HG03460 (cell line): Measurements from ENCODE around the gene ABCF2.

Source experiments
- ATAC-seq: cut with Tn5 transposase; IDR thresholded peaks from one replicate; pipeline ENCODE4 v1.9.1; 2021; ENCODE audit not compliant: unreplicated experiment

ABCF2 gene

DNA sequence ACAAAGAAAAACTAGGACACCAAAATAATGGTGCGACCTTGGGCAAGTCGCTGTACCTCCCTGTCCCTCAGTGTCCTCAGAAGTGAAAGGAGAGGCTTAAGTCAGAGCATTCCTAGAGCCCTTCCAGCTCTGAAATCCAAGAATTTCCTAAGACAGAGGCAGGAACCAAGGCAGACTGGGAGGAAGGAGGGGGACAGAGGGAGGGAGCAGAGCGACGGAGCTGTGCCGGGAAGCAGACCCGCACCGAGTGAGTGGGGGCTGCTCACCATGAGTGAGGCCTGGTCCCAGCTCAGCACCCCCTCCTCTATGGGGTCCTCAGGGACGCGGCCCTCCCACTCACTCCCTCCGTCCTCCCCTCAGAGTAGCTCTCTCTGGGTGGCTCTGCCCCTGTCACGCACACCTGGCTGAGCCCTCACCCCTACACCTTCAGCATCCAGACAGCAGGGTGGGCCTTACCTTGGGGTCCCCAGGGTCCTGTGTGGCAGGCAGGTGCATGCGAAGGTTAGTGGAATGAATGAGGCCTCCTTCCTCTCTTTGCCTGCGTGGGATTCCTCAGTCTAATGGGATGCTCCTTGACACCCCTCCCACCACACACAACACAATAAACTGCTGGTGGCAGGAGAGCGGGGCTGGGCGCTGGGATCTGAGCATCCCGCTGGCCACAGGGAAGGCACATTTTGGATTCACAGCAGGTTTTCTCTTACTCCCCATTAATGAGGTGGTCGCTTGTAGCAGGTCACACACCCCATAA is 26.1 kb upstream of the ABCF2 start:
- ATAC-seq = no peak

DNA sequence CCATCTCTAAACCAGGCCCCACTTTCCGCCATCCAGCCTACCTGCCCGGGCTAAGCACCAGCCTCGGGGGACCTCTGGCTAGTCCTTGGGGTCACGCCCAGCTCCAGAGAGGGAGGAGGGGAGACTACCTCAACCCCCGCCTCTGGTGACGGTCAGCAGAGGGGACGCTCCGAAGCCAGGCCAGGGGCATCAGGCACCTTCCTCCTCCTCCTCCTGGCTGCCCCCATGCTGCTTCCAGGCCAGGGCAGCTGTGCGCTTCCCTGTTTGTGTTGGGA is 25.5 kb upstream of the ABCF2 start:
- no peak for ATAC-seq

DNA sequence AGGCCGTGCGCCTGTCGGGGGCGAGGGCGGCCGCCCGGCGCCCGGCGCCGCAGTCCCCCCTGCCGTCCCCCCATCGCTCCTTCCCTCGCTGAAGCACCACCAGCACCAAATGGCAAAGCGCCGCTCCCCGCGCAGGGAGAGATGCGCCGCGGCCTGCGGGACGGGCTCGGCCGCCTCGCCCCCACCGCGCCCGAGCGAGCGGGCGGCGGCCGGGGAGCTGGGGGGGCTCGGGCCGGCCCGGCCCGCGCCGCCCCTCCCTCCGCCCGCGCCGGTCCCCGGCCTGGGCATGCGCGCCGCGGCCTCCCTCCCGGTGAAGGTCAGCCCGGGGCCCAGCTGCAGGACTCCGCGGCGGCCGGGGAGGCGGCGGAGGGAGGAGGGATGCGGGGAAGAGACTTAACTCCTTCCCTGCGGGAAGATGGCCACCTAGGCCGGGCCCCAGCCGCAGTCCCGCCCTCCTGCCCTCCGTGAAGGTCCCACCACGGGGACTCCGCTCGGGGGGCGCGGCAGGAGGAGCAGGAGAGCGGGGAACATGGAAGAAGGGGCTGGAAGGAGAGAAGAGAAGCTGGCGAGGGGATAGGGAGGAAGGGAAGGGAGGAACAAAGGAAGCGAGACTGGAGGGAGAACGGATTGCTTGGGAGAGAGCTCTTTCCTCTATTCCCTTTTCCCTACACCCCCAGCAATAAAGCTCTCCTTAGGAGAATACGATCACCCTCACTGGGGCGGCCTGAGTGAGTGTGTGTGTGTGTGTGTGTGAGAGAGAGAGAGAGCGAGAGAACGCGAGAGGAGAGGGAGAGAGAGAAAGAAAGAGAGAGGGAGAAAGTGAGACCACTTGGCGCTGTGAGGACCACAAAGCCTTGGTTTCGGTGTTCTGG is 24.9 kb upstream of the ABCF2 start:
- ATAC-seq = no peak

DNA sequence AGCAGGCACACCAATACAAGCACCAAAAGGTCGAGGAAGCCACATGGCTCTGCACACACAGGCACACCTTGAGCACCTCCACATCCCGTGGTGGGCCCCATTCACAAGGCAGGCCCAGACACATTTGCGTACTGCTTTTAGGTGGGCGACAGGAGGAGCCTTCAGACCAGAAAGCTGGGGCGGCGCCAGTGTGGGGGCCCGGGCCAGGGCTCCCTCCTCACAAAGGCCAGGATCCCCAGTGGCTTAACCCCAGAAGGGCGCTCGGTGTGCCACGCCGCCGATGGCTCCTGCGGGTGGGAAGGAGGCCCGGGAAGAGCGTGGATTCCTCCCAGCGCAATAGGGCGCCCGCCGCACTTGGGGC is 24.3 kb upstream of the ABCF2 start:
- ATAC-seq = no peak

DNA sequence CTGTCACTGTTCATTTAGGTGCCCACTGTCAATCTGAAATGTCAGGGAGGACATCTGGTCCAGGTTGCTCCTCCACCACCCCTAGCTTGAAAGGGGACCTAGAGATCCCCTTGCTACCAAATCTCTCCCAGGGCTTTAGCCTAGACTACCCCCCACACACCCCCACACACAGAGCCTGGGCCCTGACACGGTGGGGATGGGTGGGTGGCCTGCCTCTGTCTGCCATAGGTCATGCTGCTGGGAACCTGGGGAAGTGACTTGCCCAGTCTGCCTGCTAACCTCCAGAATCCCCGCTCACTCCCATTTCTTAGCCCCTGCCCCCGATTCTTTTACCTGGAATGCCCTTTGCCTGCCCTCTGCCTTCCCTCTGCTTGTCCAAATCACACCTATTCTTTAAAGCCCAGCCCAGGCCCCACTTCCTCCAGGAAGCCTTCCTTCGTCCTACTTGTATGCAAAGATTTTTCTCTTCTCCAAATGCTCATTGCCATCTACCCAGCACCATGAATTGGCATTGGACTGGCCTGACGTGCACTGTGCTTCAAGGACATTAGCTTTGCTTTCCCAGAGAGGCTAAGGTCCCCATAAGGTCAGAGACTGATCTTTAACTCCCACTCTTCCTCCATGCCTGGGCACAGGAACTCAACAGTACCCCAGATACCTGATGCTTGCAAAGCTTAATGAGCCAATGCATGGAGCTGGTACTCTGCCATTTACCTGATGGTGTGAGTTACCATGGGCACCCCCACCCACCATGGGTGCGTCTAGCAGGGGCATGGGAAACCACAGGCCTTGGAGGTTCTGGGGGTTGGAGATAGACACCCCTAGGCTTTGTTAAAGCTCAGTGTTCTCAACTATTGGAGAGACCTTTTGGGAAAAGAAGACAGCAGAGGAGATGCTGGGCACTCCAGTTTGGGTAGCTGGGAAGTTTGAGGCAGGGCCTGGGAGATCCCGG is 23.5 kb upstream of the ABCF2 start:
- no peak for ATAC-seq

DNA sequence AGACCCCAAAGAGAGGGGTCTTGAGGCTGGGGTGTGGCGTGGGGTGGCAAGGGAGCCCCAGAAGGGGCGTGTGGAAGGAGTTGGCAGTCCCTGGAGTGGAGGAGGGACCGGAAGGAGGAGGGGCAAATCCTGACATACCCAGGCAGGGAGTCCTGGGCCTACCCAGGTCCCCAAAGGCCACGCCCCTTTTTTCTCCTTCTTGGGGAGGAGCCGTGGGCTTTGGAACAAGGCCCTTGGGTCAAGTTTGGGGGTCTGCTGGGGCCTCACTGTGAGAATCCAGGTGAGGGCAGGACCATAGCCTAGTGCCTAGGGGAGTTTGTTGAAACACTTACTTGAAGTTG is 22.7 kb upstream of the ABCF2 start:
- ATAC-seq = no peak

DNA sequence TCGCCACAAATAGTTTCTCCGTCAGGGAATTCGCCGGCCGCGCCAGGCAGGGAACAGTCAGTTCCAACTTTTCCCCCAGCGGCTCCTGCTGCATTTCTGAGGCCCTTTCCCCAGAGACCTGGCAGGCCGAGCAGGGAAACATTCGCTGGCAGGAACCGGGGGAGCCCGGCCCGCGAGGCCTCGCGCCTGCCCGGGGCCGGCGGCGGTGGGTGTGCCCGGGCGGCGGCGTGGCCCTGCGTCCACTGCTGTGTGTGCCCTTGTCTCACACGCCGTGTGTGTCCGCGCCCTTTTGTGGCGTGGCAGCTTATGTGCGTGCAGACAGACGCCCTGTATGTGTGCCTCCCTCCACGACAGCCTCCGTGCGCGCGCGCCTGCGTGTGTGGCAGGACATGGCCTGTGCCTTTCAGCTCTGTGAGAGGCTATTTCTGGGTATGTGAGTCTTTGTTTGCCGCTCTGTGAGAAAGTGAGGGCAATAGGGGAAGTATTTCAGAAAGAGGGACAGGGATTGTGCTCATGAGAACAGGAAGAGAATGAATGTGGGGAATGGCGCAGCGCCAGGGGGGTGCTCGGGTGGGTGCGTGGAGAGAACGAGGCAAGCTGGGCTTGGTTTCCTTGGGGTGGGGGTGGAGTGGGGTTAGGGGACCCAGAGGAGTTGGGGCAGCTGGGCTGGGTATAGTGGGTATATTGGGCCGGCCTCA is 22.2 kb upstream of the ABCF2 start:
- ATAC-seq = no peak

DNA sequence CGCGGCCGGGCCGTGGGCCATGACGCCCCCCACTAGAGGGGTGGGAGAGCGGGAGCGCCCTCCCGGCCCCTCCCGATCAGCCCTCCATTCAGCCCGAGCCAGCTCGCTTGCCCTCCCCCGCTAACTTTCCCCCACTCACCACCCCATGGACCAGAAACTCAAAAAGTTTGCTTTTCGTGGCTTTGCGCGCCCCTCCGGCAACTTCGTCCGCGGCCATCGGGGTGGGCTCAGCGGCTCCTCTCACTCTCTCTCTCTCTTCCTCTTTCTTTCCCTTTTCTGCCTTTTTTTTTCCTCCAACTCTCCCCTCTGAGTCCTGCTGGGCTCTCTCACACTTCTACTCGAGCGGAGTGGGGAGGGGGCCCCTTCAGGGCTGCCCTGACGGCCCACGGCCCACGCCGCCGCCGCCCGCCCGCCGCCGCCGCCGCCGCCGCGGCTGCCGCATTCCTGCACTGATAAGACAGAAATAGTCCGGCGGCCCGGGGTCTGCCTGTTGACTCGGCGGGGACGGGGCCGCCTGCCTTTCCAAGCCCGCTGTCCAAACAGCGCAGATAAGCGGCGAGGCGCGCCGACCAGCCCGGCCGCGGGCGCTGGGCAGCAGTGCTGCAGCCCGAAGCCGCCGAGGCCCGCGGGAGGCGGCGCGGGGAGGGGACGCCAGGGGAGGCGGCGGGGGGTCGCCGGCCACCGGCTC is 21.5 kb upstream of the ABCF2 start, which contains the start of gene SMARCD3:
SMARCD3 (minus strand) TSS at position 349 of the 688 bp plus-strand sequence; CDS start at position 217, 132 bp downstream.
- no peak for ATAC-seq

DNA sequence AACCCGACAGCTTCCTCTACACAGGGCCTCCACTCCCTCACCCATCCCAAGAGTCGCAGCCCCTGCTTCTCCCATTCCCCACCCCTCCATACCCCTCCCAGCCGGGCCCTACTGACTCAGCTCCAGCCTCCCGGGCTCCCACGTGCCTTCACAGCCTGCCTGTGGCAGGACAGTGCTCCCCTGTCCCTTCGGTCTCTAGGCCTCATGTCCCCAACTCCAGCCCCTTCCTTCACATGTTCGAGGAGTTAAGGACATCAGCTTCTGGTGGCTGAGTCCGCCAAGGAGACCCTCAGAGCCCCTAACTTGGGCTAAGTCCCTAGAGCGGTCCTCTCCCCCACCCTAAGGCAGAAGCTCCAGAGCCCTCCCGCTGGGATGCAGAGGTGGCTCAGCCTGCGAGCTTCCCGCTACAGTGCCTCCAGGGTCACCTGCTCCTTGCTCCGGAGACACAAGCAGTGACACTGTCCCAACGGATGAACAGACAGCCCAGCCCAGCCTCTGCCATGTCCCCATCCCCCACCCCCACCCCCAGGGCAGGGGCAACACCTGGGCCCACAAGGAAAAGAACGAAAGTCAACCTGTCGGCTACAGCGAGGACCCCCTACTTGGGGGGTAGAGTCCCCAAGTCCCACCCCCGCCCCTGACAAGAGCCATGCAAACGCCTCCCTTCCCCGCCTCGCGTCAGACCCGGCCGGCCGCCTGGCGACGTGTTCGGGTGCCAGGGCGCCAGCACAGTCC is 20.8 kb upstream of the ABCF2 start:
- ATAC-seq = no peak

DNA sequence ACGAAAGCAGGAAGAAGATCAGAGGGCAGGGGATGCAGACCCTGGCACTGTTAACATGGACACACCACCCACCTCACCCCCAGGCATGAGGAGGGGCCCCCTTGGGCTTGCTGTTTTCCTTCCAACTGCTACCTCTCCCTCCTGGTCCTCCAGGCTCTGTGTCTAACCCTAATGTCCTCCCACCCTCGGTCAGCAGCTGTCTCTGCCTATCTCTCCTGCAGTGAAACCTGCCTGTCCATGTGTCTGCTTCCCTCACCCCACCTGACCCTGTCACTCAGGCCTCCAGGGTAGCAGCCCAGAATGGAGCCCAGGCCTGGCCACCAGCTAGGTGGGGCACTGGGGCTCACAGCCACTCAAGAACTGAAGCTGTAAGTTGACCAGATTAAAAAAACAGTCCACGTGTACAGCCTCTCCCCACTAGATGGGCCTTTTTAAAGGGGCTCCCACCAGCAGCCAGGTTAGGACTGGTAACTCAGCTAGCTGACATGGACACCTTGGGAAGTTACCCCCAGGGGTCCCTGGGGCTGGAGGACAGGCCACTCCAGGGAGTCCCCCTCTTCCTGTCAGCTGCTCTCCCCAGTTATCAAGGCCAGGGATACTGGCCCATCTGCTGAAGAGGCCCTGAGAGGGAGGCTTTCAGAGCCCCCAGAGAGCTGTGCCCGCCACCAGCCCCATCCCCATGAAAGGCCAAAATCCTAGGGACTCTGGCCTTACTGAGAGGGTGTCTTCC is 20.0 kb upstream of the ABCF2 start:
- ATAC-seq = no peak

DNA sequence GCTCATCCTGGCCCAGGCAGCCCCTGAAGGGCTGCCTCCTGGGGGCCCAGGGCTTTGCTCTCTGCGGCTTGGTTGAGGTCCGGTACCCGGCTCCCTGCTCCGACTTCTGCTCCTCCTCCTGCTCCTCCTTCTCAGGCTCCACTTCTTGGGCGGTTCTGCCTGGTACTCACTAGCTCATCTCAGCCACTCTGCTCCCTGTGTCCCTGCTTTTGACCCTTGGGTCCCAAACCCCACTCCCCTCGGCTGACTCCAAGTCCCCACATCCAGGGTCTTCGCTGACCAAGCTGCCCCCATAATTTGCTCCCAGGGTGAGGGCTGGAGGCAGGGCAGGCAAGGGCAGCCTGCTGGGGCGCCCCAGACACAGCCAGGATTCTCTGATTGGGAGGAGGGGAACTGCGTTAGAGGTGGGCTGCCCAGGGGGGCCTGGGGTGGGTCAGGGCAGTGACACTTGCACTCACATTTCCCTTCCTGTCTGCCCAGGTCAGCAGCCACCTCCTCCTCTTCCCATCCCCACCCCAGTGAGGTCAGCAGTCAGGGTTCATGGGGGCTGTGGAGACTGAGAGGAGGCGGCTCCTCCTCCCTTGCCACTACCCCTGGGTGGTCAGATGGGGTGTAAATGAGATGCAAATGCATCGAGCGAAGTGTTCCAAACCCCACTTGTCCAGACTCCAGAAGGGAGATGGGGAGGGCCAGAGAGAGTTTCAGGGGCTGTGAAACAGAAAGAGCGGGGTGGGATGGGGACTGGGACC is 19.3 kb upstream of the ABCF2 start:
- ATAC-seq = no peak

DNA sequence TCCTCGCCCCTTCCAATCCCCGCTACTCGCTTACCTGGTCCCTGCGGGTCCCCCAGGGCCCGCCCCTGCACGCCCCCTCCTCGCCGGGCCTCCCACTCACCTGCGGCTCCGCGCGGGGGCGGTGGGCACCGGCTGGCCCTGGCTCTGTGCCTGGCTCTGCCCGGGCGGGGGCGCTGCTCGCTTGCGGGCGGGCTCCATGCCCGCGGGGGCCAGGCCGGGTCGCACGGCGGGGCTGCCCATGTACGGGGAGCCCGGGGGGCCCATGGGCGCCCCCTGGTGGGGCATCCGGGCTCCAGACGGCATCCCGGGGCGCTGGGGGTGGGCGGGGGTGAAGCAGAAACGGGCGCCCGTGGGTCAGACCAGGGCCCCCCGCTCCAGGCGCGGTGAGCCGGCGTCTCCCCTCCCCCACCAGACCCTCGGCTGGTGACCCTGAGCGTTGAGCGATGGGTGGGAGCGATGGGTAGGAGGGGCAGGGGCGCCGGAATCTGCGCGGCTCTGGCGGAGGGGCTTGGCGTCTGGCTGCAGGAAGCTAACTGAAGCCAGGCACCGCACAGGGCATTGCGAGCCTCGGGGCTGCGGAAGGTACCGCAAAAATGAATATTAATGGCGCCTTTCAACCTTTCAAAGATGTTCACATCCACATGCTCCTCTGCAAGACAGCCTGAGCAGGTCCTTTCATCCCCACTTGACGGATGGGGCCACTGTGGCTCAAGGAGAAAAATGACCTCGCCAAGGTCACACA is 18.5 kb upstream of the ABCF2 start:
- ATAC-seq = no peak

DNA sequence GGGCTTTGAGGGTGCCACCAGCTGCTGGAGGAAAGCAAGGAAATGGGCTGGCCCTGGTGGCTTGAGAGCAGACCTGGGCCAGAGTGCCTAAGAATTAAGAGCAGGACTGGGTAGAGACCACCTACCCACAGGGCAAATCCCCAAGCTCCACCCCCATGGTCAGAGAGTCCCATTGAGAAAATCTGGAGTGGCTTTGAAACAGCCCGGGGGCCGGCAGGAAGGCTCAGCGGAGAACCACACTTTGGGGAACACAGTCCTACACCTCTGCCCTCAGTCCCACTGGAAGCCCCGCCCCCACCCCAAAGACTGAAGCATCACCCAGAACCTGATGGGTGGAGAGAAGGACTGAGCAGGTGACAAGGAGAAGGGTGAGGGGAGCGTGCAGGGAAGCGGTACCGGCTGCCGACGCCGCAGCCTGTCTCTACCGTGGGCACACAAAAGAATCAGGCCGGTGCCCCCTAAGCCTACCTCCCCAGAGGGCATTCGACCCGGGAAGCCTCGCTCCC is 17.9 kb upstream of the ABCF2 start:
- ATAC-seq = no peak

DNA sequence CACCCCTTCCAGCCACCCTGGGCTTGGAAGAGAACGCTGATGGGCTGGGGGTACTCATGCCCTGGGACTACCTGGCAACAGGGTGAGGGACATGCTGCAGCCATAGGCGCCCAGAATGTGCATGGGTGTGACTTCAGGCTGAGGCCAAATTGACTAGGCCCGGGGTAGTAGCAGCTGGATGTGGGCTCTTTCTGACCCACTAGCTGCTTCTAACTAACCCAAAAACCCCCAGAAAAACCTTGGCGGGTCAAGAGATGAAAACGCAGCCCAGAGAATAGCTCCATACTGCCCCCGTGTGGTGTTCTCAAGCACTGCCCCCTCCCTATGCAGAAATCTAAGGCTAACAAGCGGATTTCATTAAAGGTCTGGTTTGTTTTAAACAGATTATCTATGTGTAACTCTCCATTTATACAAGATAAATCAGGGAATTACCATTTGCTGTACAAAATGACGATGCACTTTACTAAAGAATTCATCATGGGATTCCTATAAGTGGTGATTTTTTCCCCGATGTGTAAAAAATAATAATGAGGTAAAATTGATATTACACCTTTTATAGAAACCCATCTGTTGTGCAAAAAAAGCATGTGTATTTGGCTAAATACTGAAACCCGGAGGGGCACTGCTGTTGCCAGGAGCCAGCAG is 17.3 kb upstream of the ABCF2 start:
- no peak for ATAC-seq

DNA sequence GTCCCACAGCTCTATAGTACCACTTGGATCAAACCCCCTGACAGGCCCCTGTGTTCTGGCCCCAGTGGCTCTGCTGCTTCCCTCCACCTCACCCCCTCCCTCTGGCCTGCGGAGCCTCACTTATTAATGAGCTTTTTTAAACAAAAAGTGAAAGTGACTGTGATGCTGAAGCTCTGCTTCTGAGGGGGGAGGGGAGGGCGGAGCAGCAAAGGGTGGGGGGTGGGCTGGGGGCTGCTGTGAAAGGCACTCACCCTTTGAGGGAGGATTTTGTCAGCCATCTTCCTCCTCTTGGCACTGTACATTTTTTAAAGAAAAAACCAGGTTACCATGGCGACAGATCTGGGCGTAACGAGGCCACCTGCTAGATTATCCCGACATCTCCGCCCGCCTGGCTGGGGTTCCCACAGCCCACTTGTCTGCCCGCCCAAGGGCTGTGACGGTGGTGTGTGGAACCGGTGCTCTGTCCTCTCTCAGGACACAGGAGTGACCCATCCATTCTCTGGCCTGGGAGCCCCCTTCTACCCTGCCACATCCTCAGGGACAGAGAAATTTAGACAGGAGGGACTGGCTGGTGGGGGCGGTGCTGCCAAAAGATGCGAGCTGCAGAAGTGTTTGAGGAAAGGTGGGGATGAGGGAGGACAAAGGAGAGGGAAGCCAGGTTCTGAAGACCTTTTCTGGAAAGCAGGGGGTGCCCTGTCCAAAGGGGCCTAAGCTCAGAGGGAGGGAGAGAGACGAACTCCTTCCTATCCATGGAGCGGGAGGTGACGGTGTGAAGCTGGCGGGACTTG is 16.6 kb upstream of the ABCF2 start:
- ATAC-seq = no peak

DNA sequence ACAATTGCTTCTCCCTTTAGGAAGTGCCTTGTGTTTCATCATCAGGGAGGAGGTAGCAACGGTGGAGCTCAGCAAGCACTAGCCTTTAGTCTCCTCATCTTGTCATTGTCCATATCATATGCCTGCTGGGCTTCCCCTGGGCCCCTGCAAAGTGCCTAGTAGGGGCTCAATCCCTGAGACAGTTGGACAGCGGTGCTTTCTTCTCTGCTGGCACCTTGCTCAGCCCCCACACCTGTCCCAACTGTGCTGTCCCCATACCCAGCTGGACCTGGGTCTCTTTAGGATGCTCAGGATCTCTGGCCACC is 16.0 kb upstream of the ABCF2 start:
- no peak for ATAC-seq
